K562 (cell line): ENCODE results near the gene NDUFV2. TPM values are rescaled to one million over a fixed set of nuclear protein-coding genes. Genes with fewer than 3 reads are reported as not detected.

Experiments used
- CBX8 ChIP-seq: fragments of 200-600 bp; sonication (generic); IDR thresholded peaks from 2 replicates; pipeline ENCODE4 v1.6.1; 2012; ENCODE audit warnings: borderline replicate concordance, mixed run types, low read depth, mild to moderate bottlenecking, moderate library complexity, mixed read lengths, low read length, control low read depth, inconsistent platforms; ENCODE audit not compliant: poor library complexity, severe bottlenecking; ENCODE audit errors: extremely low read depth
- ELF1 ChIP-seq: fragments of 200-800 bp; sonication (Bioruptor generic); IDR thresholded peaks from 2 replicates; pipeline ENCODE4 v1.6.1; 2016; ENCODE audit warnings: missing genetic modification characterization, missing compliant biosample characterization
- FOS ChIP-seq: IDR thresholded peaks from 3 replicates; pipeline ENCODE4 v1.6.1; 2011; ENCODE audit not compliant: insufficient read length; ENCODE audit errors: extremely low read depth
- FOXP1 ChIP-seq: sonication (generic); formaldehyde crosslinking; IDR thresholded peaks from 2 replicates; pipeline ENCODE4 v1.8.0; 2022; ENCODE audit warnings: mild to moderate bottlenecking, missing genetic modification reagents
- HMG20A ChIP-seq: fragments of 450-650 bp; formaldehyde crosslinking; conservative IDR thresholded peaks from 2 replicates; pipeline ENCODE4 v1.4.0; 2020; ENCODE audit warnings: mild to moderate bottlenecking, mixed read lengths
- MCM7 ChIP-seq, 2 experiments: fragments of 450-650 bp; IDR thresholded peaks; 2 replicates each; pipeline ENCODE4 v1.6.1; 2016 to 2018
- PRMT5 ChIP-seq: sonication (generic); formaldehyde crosslinking; IDR thresholded peaks from 2 replicates; pipeline ENCODE4 v1.5.0; 2020; ENCODE audit warnings: missing genetic modification reagents
- RBM22 ChIP-seq: fragments of 200-400 bp; formaldehyde crosslinking; IDR thresholded peaks from 2 replicates; pipeline ENCODE4 v1.6.1; 2018; ENCODE audit warnings: low read length, low read depth; ENCODE audit not compliant: poor library complexity, severe bottlenecking
- SNRNP70 ChIP-seq: fragments of 200-400 bp; formaldehyde crosslinking; optimal IDR thresholded peaks from 2 replicates; pipeline ENCODE3; 2017; ENCODE audit warnings: low read depth, low read length
- STAT5B ChIP-seq: fragments of 250-450 bp; sonication (Bioruptor Pico); IDR thresholded peaks from 2 replicates; pipeline ENCODE4 v1.8.0; 2021; ENCODE audit warnings: mild to moderate bottlenecking, inconsistent platforms
- ZBTB40 ChIP-seq, 2 experiments: fragments of 450-650 bp in 1 of 2; sonication (generic) in 1 of 2; formaldehyde crosslinking in 1 of 2; IDR thresholded peaks; 2 replicates each; pipeline versions ENCODE4 v1.7.1 to v1.9.0; 2016 to 2022; ENCODE audit warnings: inconsistent platforms in 1 of 2, mild to moderate bottlenecking in 1 of 2, missing genetic modification reagents in 1 of 2
- ZNF644 ChIP-seq: fragments of 200-800 bp; sonication (Bioruptor generic); IDR thresholded peaks from 2 replicates; pipeline ENCODE4 v1.6.1; 2016; ENCODE audit warnings: low read depth, missing genetic modification characterization, missing compliant biosample characterization
- polyA plus RNA-seq, 8 experiments: library from polyadenylated mRNA; depleted of rRNA in 4 of 8; stranded (reverse) in 5 of 8; unstranded in 3 of 8; fragments of >200 nt; fragmentation: Nextera tagmentation in 2 of 8; fragmentation: Illumina TruSeq in 1 of 8; extraction: Ambion mirVana in 2 of 8; extraction: Trizol in 1 of 8; gene quantifications; 2 replicates each; pipeline versions ENCODE4 v1.2.1 to v1.2.3, GENCODE V29; 2011 to 2014; ENCODE audit warnings: inconsistent platforms in 1 of 8, missing spikeins in 1 of 8
- total RNA-seq, 7 experiments: library from RNA; depleted of rRNA in 6 of 7; stranded (reverse); fragments of >200 nt in 6 of 7; fragmentation: Illumina TruSeq in 2 of 7; extraction: Trizol in 2 of 7; gene quantifications; 2 replicates each; pipeline versions ENCODE4 v1.2.1 to v1.2.3, GENCODE V29; 2011 to 2021; ENCODE audit warnings: low replicate concordance in 1 of 7

Gene NDUFV2
- total and polyA plus RNA-seq, 9 of the 15 experiments (the other 6 are each of a cell fraction or from before 2014, with no cell fraction given) = 213 to 550 (median 384) TPM

- peak; percentile 83 for TF ChIP-seq ZBTB40 (IDR thresholded peaks at IDR 0.05)
- no peak for TF ChIP-seq ZBTB40 (CRISPR knock-in tag; IDR thresholded peaks at IDR 0.05)
- TF ChIP-seq FOS = peak; percentile 84
- TF ChIP-seq ZNF644 = no peak
- TF ChIP-seq SNRNP70 = no peak
- TF ChIP-seq PRMT5 = no peak
- TF ChIP-seq STAT5B (CRISPR knock-in tag) = no peak
- no peak for TF ChIP-seq HMG20A (CRISPR knock-in tag)
- TF ChIP-seq MCM7 (IDR thresholded peaks at IDR 0.05) = no peak
- no peak for TF ChIP-seq RBM22
- no peak; the same call in 1 of the 2 replicates for TF ChIP-seq FOXP1 (CRISPR knock-in tag)
- no peak for TF ChIP-seq CBX8
- TF ChIP-seq ELF1 (tag) = no peak
Measured at GRCh38 chr18:9136315-9137155, 34.0 kb downstream of the NDUFV2 start, which contains the start of gene ANKRD12 (continued).
